Measurements from ENCODE around the gene SRP72.

The SRP72 gene

GRCh38 chr4:56480691-56481090, 13.3 kb downstream of the SRP72 start:
- no peak for TF ChIP-seq ZNF274 (IDR thresholded peaks at IDR 0.05; ENCODE audit: low read depth, low read length)
- no peak overlapping the region for H3K4me3 ChIP-seq (ENCODE audit: low read length)

GRCh38 chr4:56496241-56496640, 28.8 kb downstream of the SRP72 start:
- no peak for TF ChIP-seq ZNF274 (IDR thresholded peaks at IDR 0.05; ENCODE audit: low read depth, low read length)

GRCh38 chr4:56505269-56506130, 38.1 kb downstream of the SRP72 start, which contains the start of gene ARL9:
ARL9 (plus strand) TSS chr4:56505791; CDS start chr4:56505863, 72 bp downstream.
- TF ChIP-seq ZNF274 (IDR thresholded peaks at IDR 0.05; ENCODE audit: low read depth, low read length) = no peak
- peak within 1 kb of the TSS; percentile 8; the same call in 1 of the 2 replicates for H3K4me3 ChIP-seq (ENCODE audit: low read length)

More at GRCh38 chr4:56496241-56496640, 28.8 kb downstream of the SRP72 start:
- no peak overlapping the region for H3K4me3 ChIP-seq (ENCODE audit: low read length)

GRCh38 chr4:56511098-56511497, 43.7 kb downstream of the SRP72 start:
- TF ChIP-seq ZNF274 (IDR thresholded peaks at IDR 0.05; ENCODE audit: low read depth, low read length) = no peak

GRCh38 chr4:56512166-56512565, 44.7 kb downstream of the SRP72 start:
- no peak overlapping the region for H3K4me3 ChIP-seq (ENCODE audit: low read length)
- TF ChIP-seq ZNF274 (IDR thresholded peaks at IDR 0.05; ENCODE audit: low read depth, low read length) = no peak

More at GRCh38 chr4:56511098-56511497, 43.7 kb downstream of the SRP72 start:
- no peak overlapping the region for H3K4me3 ChIP-seq (ENCODE audit: low read length)

GRCh38 chr4:56513517-56513916, 46.1 kb downstream of the SRP72 start:
- TF ChIP-seq ZNF274 (IDR thresholded peaks at IDR 0.05; ENCODE audit: low read depth, low read length) = no peak
- H3K4me3 ChIP-seq (ENCODE audit: low read length) = no peak overlapping the region

- H3K4me3 ChIP-seq (ENCODE audit: low read length) = peak overlapping the region; percentile 70; the same call in 1 of the 2 replicates
- TF ChIP-seq ZNF274 (IDR thresholded peaks at IDR 0.05; ENCODE audit: low read depth, low read length) = no peak
These were observed 63.1 kb downstream of the SRP72 start for GRCh38 chr4:56530269-56531148.

- peak overlapping the region; percentile 70; the same call in 1 of the 2 replicates for H3K4me3 ChIP-seq (ENCODE audit: low read length)
- TF ChIP-seq ZNF274 (IDR thresholded peaks at IDR 0.05; ENCODE audit: low read depth, low read length) = no peak
These were observed 63.8 kb downstream of the SRP72 start for GRCh38 chr4:56531149-56531770.

- TF ChIP-seq ZNF274 (IDR thresholded peaks at IDR 0.05; ENCODE audit: low read depth, low read length) = no peak
- H3K4me3 ChIP-seq (ENCODE audit: low read length) = no peak overlapping the region
These were observed 64.4 kb downstream of the SRP72 start for GRCh38 chr4:56531823-56532222.

- no peak for TF ChIP-seq ZNF274 (IDR thresholded peaks at IDR 0.05; ENCODE audit: low read depth, low read length)
- H3K4me3 ChIP-seq (ENCODE audit: low read length) = no peak overlapping the region
These were observed 64.8 kb downstream of the SRP72 start for GRCh38 chr4:56532239-56532638.

GRCh38 chr4:56535915-56536314, 68.5 kb downstream of the SRP72 start:
- TF ChIP-seq ZNF274 (IDR thresholded peaks at IDR 0.05; ENCODE audit: low read depth, low read length) = no peak
- no peak overlapping the region for H3K4me3 ChIP-seq (ENCODE audit: low read length)

- H3K4me3 ChIP-seq (ENCODE audit: low read length) = no peak overlapping the region
- no peak for TF ChIP-seq ZNF274 (IDR thresholded peaks at IDR 0.05; ENCODE audit: low read depth, low read length)
These were observed 69.7 kb downstream of the SRP72 start for GRCh38 chr4:56537147-56537546.

GRCh38 chr4:56540826-56541225, 73.4 kb downstream of the SRP72 start:
- no peak overlapping the region for H3K4me3 ChIP-seq (ENCODE audit: low read length)
- TF ChIP-seq ZNF274 (IDR thresholded peaks at IDR 0.05; ENCODE audit: low read depth, low read length) = no peak

GRCh38 chr4:56544573-56545131, 77.2 kb downstream of the SRP72 start:
- TF ChIP-seq ZNF274 (IDR thresholded peaks at IDR 0.05; ENCODE audit: low read depth, low read length) = no peak
- H3K4me3 ChIP-seq (ENCODE audit: low read length) = no peak overlapping the region; the same call in 1 of the 2 replicates

Data from GM08714 (cell line).